Omental fat pad (tissue), 4 donors: ENCODE results near the gene BABAM2. TPM values are rescaled to one million over a fixed set of nuclear protein-coding genes. Genes with fewer than 3 reads are reported as not detected.
A peak's percentile ranks its signal among the peaks of the same experiment; 100 is the strongest.

Source experiments
- ATAC-seq: fragments of 150-250 bp; one replicate; pipeline ENCODE4 v1.9.1; 2016; ENCODE audit warnings: mild to moderate bottlenecking, moderate library complexity; ENCODE audit not compliant: low FRiP score
- DNase-seq: peaks from one replicate; pipeline ENCODE4 v3.0.0-alpha.2; 2019; ENCODE audit warnings: low spot score
- total RNA-seq, 4 donors: library from RNA; depleted of rRNA; stranded (reverse); fragments of >200 nt; gene quantifications; one replicate each; pipeline ENCODE4 v1.1.0, GENCODE V29; 2016
- TF ChIP-seq, protein P1 (sequence below), 3 donors: fragments of 450-650 bp; IDR thresholded peaks; one replicate each; pipeline ENCODE4 v1.5.1; 2016 to 2017; ENCODE audit warnings: antibody characterized with exemption in 3 of 3, mild to moderate bottlenecking in 3 of 3, moderate library complexity in 2 of 3

Gene BABAM2
- total RNA-seq, 4 donors from 2014 or later, result 29.2 to 41.0 (median 36.5) TPM

DNA sequence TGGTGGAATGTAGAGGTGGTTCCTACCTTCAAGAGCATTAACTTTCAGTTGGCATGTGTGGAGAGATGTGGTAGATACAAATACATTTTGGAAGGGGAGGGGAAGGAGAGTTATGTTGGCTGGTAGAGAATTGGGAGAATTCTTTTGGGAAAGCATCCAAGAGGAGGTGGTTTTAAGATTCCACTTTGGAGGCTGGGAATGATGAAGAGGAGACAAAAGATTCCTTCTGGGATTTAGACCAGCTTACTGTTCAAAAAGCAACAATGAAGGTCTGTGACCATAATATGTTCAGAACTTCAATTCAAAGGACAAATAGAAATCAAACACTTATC lies 381.4 kb downstream of the BABAM2 start:
- TF ChIP-seq, protein P1, sequence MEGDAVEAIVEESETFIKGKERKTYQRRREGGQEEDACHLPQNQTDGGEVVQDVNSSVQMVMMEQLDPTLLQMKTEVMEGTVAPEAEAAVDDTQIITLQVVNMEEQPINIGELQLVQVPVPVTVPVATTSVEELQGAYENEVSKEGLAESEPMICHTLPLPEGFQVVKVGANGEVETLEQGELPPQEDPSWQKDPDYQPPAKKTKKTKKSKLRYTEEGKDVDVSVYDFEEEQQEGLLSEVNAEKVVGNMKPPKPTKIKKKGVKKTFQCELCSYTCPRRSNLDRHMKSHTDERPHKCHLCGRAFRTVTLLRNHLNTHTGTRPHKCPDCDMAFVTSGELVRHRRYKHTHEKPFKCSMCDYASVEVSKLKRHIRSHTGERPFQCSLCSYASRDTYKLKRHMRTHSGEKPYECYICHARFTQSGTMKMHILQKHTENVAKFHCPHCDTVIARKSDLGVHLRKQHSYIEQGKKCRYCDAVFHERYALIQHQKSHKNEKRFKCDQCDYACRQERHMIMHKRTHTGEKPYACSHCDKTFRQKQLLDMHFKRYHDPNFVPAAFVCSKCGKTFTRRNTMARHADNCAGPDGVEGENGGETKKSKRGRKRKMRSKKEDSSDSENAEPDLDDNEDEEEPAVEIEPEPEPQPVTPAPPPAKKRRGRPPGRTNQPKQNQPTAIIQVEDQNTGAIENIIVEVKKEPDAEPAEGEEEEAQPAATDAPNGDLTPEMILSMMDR (IDR thresholded peaks at IDR 0.05), result no peak
- no peak for DNase-seq
- ATAC-seq, result no peak

DNA sequence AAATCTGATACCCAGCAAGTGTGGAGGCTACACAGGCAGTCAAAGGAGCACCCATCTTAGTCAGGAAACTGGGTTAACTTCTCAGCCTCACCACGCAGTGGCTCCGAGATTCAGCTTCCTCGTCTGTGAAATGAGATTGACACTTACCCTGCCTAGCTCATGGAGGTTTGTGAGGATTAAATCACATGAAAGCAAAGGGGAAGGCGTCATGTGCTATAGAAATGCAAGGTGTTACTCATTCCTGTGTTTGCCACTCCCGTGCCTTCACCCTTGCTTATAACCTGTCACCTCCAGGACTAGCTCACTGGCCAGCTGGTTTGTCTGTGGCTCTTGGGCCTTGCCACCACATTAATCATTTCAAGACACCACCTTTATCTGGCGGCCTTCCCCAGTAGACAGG lies 383.2 kb downstream of the BABAM2 start:
- DNase-seq (no peak), ATAC-seq (no peak)
- TF ChIP-seq, protein P1 (IDR thresholded peaks at IDR 0.05), result no peak

DNA sequence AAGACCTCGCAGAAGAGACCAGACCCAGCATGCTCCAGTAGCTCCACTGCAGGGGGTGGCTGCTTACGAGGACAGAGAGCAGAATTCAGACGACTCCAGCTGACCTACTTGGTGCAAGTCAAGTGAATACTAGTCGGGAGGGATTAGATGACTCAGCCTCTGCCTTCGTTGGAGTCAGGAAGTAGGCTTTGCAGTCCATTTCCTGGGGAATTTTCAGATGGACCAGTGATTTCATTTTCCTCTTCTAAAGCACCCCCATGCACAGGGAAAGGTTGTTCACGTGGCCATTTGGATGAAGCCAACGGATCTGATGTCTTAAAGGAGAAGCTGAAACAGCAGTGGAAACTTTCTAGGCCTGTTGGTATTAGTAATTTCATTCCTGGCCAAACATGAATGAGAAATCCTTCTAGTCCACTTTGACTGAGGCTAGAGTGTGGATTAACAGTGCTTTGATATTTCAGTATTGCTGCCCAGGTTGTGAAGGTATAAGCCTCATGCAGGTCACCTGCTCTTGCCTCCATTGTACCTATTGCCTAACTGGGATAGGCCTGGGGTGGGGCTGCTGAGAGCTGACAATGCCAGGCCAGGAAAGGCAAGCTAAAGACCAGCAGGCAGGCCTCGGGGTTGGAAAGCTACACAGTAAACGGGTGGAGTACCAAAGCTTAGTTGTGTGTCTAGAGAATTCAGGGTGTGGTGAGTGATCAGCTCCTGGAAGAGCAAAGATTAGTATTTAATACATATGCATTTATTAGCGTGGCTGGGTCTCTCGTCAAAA lies 384.6 kb downstream of the BABAM2 start:
- ATAC-seq (peak; percentile 13), DNase-seq (no peak)
- TF ChIP-seq, protein P1 (IDR thresholded peaks at IDR 0.05), result no peak

GRCh38 chr2:28276076-28276618 lies 385.6 kb downstream of the BABAM2 start:
- TF ChIP-seq, protein P1 (IDR thresholded peaks at IDR 0.05), result no peak
- ATAC-seq, result peak; percentile 95
- DNase-seq, result no peak

DNA sequence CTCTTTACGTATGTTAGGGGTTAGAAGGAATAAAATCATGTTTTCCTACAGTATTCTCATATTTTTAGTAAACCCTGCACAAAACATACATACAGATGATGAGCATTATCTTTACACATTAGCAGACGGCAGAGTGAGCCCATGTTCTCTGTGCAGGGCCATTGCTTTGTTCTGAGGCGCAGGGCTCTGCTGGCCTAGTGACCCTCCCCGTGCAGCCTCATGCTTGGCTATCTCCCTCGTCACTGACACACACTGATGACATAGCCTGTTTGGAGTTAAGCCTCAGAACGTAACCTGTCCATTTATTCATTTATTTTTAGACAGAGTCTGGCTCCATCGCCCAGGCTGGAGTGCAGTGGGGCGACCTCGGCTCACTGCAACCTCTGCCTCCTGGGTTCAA lies 386.3 kb downstream of the BABAM2 start:
- ATAC-seq (no peak), DNase-seq (no peak)
- TF ChIP-seq, protein P1 (IDR thresholded peaks at IDR 0.05), result no peak

DNA sequence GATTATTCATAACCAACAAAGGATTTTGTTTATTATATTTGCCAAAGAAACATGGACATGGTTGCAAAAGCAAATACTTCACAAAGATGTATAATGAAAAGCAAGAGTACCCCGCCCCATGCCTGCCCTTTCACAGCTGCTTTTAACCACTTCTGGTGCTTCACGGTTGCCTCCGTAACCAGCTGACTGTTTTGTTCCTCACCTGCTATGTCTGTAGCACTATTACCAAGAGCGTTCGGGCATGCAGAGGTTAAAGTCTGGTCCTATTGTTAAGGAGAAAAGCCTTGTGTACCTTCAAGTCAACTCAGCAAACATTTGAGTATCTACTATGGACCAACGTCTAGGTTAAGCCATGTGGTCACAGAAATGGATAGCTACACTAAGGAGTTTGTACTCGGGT lies 386.9 kb downstream of the BABAM2 start:
- DNase-seq (no peak), ATAC-seq (no peak)
- TF ChIP-seq, protein P1 (IDR thresholded peaks at IDR 0.05), result no peak

GRCh38 chr2:28279371-28279770 lies 388.8 kb downstream of the BABAM2 start:
- TF ChIP-seq, protein P1 (IDR thresholded peaks at IDR 0.05), result no peak
- DNase-seq (no peak), ATAC-seq (no peak)
